Inflammatory macrophage treated with lipopolysaccharide for 4 hours (primary cell): ENCODE results near the gene CHMP1B.
"Not testable (repeated sequence)": the region's sequence is repeated elsewhere in the genome, so short reads cannot be mapped to it uniquely, and the experiment has no call there.

Experiments
- DNase-seq: peaks from one replicate; pipeline ENCODE4 v3.0.0-alpha.2; 2020

CHMP1B gene

DNA sequence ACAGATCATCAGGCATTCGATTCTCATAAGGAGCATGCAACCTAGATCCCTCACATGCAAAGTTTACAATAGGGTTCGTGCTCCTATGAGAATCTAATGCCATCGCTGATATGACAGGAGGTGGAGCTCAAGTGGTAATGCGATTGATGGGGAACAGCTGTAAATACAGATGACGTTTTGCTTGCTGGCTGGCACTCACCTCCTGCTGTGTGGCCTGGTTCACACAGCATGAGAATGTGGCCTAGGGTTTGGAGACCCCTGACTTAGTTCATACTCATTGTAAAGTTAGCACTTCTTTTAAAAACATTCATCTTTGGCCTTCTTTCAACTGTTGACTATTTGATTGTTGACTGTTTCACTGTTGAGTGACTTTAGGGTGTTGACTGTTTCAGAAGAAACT is 8.7 kb upstream of the CHMP1B start:
- no peak for DNase-seq

DNA sequence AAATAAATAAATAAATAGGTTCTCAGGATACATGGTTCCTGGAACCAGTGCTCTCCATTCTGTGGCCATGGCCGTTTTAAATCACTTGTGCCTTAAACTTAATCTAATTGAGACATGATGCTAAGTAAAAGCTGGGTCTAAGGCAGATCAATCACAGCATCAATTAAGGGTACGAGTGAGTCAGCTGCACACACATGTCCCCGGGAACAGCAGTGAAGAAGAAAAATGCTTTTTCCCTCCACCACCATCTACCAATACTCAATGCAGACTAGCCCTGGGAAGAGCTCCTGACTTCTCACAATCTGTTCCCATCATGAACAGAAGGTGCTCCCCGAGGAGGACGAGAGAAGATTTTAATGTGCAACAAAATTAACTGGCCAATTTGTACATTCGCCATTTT is 6.8 kb upstream of the CHMP1B start:
- DNase-seq: no peak

DNA sequence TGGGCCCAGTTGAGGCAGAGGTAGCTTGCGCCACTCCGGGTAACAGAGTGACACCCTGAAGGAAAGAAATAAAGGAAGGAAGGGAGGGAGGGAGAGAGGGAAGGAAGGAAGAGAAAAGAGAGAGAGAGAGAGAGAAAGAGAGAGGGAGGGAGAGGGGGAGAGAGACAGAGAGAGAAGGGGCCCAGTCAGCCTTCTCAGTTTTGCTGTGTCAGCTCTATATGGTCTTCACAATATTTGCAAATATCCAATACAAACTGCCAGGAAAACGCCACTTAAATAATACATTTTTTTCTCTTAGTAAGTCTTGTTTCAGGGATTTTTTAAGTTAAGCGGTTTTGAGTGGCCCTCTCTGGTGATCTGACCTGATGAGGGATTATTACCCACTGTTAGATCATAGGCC is 5.6 kb upstream of the CHMP1B start:
- DNase-seq: no peak

DNA sequence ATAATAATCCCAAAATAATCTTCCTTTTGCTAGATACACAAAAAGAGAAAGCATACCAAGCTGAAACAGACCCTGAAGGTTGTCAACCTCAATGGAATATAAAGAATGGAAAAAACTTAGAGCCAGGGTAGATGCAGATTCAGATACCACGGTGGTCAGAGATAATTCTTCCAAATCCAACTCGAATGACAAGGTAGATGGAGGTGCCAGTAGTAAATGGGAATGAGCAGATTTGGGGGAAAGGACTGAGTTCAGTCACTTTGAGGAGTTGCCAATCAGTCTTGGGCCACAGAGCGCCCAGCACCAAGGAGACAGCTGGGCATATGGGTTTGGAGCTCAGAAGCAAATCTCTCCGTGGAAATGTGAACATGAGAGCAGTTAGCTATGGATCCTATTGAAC is 3.4 kb upstream of the CHMP1B start:
- no peak for DNase-seq

DNA sequence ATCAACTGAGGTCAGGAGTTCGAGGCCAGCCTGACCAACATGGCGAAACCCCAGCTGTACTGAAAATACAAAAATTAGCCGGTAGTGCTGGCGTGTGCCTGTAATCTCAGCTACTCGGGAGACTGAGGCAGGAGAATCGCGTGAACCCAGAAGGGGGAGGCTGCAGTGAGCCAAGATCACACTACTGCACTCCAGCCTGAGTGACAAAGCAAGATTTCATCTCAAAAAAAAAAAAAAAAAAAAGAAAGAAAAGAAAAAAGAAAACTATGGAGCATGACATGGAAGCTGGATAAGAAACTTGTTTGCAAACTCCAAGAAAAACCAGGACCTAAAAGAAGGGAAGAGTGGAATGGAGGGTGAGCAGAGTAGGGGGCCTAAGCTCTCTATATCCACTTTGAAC is 1.9 kb upstream of the CHMP1B start:
- DNase-seq: no peak

DNA sequence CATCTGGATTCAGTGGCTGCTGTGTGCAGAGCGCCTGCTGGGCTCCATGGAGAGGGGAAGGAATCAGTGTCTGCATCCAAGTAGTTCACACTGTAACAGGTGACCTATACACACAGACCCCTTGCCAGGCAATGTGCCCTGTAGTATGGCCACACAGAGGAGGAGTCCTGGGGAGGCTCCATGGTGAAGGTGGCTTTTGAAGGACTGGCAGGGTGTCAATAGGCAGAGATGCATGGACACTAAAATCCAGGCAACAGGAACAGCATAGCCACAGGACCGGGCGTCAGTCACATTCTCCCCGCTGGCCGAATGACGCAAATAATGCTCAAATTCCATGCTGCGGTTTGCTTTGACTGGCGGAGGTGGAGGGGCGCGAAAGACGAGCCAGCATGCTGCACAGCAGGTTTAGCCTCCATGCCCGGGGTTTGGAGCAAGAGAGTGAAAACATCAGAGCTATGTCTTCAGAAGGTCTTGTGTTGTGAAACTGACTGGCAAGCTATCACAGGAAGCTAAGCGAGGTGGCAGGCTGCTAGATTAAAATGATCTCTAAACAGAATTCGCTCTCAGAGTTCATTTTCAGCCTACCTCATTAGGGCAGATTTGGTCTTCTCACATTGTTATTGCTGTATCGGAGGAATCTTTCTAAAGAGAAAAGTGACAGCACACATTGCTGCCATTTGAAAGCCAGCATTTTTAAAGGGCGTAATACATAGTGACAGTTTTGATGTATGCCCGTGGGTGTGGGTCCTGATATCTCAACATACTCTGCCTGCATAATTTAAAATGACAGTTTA is 1.2 kb upstream of the CHMP1B start:
- DNase-seq: peak; percentile 44

DNA sequence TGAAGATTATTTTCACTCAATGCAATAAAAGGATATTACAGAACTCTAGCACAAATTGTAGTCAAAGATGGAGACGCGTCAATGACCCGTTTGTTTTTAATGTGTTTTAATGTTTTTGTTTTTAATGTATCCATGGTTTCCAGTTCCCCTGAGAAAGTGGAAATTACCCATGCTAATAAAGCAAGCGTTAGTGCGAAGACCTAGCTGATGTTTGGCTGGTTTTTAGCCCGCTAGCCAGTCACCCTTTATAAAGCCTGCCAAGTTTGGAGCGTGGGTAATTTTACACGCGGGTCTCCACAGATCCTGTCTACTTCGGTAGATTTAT is 430 bp upstream of the CHMP1B start:
- DNase-seq: peak; percentile 66

DNA sequence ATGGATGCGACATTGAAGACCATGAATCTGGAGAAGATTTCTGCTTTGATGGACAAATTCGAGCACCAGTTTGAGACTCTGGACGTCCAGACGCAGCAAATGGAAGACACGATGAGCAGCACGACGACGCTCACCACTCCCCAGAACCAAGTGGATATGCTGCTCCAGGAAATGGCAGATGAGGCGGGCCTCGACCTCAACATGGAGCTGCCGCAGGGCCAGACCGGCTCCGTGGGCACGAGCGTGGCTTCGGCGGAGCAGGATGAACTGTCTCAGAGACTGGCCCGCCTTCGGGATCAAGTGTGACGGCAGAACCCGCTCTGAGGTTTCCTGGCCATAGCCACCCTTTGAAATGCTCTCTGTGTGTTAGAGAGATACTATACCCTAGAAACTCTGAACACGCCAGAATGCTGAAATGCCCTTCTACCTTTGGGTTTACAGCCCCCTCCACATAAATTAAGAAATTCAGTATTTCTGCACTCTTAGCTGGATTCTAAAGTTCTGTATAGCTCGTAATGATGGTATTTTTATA is 659 bp downstream of the CHMP1B start:
- DNase-seq: peak; percentile 58

DNA sequence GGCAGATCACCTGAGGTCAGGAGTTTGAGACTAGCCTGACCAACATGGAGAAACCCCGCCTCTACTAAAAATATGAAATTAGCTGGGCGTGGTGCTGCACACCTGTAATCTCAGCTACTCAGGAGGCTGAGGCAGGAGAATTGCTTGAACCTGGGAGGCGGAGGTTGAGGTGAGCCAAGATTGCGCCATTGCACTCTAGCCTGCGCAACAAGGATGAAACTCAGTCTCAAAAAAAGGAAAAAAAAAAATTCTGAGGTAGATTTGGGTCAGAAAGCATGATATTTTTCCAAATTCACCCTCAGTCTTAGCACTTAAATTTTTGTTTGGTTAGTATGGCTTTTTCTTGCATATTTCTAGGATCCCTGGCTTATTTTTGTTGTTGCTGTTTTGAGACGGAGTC is 3.3 kb downstream of the CHMP1B start:
- not testable (repeated sequence) for DNase-seq

DNA sequence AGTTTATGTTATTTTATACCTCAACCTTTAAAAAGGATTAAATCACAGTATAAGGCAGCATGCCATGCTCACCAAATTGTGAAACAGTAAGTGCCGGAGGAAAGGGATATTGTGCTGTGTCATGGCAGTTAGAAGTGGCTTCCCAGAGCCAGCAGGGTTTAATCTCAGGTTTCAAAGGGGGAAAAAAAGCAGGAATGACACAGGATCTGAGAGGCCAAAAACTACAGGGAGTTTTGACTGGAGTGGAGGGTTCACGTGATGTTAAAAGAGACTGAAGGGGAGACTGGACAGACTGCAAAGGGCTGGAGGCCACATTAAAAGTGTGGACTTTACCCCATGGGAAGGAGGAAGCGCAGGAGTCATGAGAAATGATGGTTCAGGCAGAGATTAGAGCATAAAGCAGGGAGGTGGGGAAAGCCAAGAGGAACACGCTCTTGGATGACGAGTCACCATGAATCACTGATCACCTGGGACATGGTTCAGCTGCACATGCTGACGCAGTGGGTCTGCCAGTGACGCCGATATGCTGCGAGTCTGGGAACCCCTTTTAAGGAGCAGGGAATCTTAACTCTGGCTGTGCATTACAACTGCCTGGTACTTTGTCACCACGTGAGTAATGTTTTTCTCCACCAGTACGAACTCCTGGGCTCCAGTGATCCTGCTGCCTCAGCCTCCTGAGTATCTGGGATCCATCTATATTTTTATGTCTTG is 6.1 kb downstream of the CHMP1B start:
- peak; percentile 94 for DNase-seq

DNA sequence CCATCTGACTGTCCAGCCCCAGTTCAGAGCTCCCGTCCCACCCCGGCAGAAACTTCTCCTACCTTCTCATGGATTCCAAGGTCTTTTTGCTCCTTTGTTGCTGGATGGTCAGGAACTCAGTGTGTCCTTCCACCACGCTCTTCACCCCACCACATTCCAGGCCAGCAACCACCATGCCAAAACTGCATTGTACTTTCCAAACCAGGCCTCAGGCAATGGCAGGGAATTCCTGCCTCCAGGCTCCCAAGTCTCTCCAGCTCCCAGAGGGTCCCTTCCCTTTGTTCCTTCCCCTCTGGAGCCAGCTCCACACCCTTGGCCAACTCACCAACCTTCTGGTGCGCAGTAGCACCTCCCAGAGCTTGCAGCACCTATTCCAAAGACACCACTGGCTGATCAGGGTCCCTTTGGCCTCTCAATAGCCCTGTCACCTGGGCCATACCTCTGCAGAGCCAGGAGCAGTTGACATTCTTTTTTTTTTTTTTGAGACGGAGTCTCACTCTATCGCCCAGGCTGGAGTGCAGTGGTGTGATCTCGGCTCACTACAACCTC is 8.1 kb downstream of the CHMP1B start:
- DNase-seq: no peak

DNA sequence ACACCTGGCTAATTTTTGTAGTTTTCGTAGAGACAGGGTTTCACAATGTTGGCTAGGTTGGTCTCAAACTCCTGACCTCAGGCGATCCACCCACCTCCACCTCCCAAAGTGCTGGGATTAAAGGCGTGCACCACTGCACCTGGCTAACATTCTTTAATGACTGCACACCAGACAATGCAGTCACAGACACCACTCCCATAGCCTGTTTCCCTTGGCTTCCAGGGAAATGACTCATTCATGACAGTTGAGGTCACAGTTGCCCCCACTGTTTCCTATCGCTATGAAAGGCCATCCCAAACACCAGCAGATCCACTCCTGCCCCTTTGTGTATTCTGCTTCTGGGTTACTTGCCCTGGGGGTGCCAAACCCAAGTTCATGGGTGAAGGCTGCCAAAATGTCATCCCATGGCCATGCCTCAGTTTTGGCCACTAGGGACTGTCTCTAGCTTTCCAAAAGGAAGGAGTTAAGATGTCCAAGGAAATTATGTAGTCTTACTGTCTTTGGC is 8.7 kb downstream of the CHMP1B start:
- DNase-seq: peak; percentile 34

DNA sequence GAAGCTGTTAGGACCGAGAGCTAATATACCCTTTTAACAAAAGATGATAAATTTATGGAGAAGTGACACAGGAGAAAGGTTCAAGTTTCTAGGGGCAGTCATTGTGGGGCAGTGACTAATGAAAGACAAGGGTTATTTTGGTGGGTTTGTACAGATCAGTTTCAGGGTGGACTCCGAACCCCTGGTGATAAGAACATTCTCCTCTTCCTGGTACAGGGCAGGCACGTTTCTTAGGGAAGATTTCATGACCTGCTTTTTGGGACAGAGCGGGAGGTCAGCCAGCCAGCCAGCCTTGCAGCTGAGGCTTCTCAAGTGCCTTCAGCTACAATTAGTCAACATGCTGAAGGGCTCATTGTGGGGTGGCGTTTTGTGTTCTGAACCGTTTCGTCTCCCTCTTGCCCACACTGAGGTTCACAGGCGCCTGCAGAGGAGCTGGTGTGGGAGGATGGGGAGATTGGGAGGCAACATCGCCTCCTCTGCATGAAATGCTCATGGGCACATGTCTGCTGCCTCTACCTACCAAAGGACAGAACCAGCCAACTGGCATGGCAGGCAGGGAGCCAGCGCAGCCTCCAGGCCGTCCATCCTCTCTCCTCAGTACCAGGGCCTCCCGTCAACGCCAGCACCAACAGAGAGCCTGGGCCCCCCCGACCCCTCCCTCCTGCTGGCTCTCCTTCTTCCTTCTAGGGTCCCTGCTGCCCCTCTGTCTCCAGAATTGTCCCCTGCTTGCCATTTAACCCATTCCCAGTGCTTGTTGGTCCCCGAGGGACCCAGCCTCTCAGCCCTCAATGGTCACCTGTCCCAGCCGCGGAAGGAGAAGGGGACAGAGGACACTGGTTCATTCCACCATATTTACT is 9.6 kb downstream of the CHMP1B start:
- no peak for DNase-seq

DNA sequence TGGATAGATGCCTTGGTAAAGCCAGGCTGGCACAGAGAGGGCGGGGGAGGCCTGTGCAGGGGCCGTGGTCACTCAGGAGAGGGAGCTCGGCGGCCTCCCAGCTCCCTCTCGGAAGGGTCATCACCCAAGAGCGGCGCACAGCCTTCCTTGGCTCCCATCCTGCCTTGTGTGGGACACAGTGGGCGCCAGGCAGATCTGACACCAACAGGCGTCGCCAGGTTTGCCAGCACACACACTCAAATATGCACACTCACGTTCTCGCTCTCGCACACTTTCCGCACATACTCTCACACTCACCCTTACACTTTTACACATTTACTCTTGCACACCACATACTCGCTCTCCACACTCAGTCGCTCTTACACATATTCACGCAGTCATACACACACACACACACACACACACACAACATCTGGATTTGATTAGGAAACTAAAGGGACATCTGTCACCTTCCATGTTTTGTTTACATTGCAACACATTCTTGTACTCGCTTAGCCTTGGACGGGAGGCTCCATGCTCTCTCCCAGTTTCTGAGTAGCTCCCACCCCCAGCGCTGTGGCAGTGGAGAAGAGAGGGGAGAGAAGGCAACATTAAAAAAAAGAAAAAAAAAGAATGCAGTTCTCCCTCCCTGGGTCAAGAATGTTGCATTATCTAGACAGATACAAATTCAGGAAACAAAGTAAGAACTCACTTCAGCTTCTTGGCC is 10.5 kb downstream of the CHMP1B start:
- DNase-seq: no peak

DNA sequence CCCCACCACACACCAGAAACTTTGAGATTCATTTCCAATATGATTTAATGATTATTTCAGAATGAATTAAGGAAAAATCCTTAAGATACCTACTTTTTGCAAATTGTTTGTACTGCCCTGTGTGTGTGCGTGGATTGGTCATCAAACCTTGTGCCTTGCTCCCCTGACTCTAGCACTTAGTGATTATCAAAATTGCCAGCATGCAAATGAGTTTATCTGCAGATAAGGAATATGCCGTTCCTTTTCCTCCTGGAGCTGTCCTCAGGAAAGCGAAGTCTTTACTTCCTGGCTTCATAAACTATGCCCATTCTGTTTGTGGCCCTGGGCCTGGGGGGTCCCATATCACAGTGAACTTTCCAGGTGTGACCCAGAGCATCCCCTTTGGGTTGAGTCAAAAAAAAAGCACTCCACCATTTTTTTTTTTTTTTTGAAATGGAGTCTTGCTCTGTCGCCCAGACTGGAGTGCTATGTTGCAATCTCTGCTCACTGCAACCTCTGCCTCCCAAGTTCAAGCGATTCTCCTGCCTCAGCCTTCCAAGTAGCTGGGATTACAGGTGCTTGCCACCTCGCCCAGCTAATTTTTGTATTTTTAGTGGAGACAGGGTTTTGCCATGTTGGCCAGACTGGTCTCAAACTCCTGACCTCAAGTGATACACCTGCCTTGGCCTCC is 11.4 kb downstream of the CHMP1B start:
- no peak for DNase-seq

DNA sequence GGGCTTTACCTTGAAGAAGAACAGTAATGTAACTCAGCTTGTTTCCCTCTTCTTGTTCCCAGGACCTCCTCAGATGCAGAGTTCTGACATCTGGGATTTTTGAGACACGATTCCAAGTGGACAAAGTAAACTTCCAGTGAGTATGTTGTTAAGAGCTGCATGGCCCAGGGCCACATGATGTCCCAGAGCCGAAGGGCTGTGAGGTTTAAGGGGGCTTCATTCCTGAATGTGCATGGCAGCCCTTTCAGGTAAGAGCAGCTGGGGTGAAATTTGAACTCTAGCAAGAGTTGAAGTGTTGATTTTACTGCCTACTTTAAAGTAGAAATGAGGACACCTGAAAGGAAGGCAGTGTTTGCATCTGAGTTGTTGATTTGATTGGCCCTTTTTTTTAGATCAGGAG is 13.3 kb downstream of the CHMP1B start:
- no peak for DNase-seq

DNA sequence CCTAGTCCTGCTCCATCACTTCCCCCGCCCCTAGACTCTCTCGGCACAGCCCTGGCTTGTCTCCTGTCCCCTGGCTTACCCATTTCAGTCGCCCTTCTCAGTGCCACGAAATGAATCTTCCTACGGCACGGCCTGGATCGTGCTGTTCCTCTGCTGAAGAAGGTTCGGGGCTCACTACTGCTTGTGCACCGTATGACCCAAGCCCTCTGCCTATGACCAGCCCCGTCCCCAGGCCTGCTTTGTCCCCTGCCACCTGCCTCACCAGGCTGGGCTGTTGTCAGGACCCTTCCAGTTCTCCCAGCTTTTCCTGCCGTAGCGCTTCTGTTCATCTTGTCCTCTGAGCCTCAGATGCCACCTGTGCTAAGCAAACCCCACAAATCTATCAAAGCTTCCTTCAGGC is 13.9 kb downstream of the CHMP1B start:
- DNase-seq: no peak

DNA sequence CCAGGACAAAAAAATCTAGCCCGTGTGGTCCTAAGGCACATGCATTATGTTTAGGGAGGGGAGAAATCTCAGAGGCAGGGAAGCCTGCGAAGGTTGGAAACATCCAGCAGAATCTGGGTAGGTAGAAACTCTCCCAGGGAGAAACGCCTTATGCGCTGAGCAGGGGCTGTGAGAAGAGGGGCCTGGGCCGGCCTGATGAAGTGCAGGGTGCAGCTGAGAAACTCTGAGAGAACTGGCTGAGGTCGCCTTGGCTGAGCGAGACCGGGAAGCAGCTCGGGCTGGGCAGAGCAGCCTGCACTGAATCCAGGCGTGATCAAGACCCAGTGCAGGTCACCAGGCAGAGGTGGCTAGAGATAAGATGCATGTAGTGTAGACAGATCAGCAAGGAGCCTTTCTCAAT is 15.1 kb downstream of the CHMP1B start:
- no peak for DNase-seq

DNA sequence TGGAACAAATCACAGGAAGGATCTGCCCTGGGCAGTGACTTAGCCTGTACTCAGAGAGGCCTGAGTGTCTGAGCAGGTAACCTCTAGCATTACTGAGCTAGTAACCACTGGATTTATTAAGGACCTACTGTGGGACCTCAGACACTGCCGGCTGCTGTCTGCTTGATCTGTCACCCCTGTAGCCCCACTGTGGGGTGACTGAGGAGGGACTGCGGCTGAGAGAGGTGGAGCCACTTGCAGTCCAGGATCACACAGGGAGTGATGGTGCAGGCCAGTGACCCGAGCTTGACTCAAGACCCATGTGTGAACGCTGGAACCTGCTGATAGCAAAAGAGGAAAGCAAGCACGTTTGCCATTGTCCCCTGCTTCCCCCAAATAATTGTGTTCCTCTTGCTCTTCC is 15.6 kb downstream of the CHMP1B start:
- DNase-seq: no peak

DNA sequence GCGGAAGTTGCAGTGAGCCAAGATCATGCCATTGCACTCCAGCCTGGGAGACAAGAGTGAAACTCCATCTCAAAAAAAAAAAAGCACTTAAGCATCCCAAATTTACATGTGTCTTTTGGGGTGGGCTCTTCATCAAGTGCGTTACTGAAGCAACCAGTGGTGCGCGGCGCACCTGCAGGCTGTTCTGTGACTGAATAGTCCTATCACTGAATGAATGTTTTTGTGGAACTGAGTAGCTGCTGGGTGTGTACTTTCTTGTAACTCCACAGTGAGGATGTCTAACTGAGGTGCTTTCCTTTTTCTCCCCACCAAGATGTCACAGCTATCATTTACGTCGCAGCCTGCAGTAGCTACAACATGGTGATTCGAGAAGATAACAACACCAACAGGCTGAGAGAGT is 17.0 kb downstream of the CHMP1B start:
- DNase-seq: no peak

DNA sequence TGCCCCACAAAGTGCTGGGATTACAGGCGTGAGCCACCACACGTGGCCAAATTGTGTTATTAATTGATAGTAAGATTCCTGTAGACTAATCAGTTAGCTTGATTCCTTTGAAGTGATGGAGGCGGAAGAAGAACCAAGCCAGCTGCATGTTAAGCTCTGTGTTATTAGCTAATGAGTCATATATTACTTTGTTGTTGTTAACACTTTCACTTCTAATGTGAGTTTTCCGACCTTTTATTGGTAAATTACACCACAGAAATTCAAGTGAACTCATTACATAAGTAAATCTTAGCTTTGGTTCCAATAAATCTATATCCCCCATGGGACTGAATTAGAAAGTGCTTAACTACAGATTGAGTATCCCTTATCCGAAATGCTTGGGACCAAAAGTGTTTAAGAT is 20.3 kb downstream of the CHMP1B start:
- no peak for DNase-seq
